D341Med (cell line): Measurements from ENCODE around the gene NKAP.
A peak's percentile ranks its signal among the peaks of the same experiment; 100 is the strongest.
"Not testable (repeated sequence)": the region's sequence is repeated elsewhere in the genome, so short reads cannot be mapped to it uniquely, and the experiment has no call there.

Experiments
- DNase-seq: peaks from one replicate; pipeline ENCODE4 v3.0.0; 2012; ENCODE audit warnings: low spot score

Gene NKAP

DNA sequence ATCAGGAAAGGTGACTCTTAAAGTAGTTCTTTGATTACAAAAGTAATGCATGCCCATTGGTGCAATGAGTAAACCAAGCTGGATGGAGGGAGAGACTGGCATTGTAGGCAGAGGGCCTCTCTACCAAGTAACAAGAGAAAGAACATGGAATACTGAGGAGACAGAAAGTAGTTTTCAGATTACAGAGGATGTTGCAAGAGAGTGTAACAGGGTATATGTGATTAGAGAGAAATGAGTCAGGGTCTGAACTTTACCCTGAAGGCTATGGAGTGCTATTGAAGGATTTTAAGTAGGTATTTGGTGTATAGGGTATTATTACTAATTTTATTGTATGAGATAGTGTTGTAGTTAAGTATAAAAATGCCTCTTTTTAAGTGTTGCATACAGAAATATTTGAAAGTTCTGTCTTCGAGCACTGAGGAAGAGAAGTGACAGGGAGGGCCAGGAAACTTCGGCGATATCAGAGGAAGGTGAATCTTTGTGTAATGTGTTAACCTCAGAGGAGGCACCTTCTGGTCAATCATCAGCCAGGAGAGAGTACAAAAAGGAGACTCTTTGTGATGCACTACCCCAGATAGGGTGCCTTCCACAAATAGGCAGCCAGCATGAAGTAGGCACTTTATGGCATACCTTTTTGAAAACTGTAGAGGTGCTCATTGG is 8.2 kb downstream of the NKAP start:
- no peak for DNase-seq

DNA sequence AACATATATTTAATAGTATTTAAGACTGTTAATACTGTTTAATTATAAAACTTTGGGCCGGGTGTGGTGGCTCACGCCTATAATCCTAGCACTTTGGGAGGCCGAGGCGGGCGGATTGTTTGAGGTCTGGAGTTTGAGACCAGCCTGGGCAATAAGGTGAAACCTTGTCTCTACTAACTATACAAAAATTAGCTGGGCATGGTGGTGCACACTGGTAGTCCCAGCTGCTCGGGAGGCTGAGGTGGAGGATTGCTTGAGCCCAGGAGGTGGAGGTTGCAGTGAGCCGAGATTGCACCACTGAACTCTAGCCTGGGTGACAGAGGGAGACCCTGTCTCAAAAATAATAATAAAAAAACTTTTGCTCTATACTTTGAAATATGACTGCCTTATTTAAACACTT is 21.2 kb downstream of the NKAP start:
- DNase-seq = not testable (repeated sequence)

DNA sequence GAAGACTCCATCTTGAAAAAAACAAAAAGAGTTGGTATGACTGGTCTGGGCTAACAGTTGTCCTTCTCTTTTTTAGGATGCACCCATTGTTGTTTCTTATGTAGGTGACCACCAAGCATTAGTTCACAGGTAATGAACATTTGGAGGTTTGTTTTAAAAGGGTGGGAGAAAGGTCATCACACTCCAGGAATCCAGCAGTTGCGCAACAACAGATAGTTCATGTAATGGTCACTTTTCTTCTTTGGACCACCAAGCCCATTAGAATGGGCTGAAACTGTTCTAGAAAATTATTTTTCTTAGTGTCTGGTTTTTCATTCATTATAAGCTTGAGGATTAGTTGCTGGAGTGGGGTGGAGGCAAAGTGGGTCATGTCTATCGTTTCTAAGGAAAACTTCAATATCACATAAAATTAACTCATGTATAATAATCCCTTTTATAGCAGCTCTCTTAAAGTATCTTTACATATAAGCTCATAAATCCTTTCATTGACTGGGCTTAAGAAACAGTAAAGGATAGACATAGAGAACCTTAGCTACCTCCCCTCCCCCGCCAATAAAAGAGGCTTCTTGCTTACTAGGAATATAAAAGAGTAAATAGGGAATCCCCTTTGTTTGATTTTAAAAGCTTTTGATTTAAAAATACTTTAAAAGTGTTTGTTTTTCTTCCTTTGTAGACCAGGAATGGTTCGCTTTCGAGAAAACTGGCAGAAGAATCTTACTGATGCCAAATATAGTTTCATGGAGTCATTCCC is 23.5 kb downstream of the NKAP start:
- DNase-seq = no peak

DNA sequence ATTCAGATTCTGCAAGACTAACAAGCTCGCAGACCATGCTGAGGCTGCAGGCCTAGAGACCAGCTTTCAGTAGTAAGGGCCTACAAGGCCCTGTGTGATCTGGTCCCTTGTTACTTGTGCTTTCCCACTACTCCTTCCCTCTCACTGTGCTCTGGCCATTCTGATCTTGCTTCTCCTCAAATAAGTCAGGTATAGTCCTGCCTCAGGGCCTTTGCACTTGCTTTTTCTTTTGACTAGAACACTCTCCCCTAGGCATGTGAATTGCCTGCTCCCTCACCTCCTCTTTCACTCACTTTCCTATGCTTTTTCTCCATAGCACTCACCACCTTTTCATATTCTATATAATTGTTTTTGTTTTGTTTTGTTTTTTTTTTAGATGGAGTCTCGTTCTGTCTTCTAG is 25.7 kb downstream of the NKAP start:
- DNase-seq = no peak

DNA sequence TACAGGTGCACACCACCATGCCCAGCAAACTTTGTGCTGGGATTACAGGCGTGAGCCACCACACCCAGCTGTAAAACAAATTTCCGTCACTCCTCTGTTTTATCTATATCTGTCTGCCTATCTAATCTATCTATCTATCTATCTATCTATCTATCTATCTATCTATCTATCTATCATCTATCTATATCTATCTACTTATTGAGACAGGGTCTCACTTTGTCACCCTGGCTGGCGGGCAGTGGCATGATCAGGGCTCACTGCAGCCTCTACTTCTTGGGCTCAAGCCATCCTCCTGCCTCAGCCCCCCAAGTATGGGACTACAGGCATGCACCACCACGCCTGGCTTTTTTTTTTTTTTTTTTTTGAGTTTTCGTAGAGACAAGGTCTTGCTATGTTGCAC is 27.2 kb downstream of the NKAP start:
- no peak for DNase-seq

DNA sequence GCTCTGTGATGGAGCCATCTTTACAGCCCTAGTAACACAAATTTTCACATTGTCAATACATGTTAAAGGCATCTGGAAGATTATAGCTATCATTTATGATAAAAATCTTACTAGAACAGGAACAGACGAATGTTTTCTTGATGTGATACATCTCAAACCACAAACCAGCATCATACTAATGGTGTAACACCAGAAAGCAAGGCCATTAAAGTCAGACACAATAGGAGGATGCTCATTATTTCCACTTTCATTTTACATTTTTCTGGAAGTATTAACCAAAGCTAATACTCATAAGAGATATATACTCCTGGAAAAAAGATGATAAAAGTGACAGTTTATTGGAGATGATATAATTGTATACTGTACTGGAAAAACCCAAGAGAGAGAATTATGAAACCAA is 42.6 kb downstream of the NKAP start:
- no peak for DNase-seq

DNA sequence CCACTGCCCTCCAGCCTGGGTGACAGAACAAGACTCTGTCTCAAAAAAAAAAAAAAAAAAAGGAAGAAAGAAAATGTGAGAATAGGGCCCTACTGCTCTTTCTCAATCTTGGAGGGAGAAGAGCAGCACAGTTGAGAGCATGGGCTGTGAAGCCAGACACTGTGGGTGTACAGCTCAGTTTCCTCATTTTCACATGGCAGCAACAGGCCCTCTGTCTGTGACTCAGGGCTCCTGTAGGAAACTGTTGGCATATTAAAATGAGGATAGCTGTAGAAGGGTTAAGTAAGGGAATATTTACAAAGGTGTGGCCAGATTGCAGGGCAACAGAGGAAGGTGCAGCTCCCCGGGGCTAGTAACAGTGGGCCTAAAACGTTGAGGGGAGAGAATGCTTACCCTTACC is 44.4 kb downstream of the NKAP start:
- DNase-seq = no peak

DNA sequence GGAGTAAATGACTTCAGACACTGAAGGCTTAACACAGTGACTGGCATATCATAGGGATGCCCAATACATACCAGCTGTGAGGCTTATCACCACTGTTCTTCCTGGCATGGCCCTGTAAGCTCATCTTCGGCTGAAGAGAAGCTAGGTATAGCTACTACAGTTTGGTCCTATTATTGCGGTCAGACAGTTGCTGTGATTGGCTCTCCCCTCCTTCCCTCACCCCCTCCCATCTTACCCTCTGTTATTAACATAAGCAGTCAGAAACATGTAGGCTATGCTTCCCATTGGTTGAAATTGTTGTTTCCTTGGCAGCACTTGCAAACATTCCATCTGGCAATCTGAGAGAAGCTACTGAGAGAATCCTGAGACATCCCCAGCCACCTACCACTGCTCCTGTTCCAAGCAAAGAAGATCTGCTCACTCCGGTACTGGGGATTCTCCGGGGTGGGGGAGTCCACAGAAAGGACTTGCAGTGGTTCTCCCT is 47.7 kb downstream of the NKAP start, which contains the start of gene AKAP14:
AKAP14 (plus strand) TSS at position 51 of the 484 bp plus-strand sequence. CDS start 7,331 bp downstream, outside the sequence.
- peak; percentile 40 for DNase-seq

DNA sequence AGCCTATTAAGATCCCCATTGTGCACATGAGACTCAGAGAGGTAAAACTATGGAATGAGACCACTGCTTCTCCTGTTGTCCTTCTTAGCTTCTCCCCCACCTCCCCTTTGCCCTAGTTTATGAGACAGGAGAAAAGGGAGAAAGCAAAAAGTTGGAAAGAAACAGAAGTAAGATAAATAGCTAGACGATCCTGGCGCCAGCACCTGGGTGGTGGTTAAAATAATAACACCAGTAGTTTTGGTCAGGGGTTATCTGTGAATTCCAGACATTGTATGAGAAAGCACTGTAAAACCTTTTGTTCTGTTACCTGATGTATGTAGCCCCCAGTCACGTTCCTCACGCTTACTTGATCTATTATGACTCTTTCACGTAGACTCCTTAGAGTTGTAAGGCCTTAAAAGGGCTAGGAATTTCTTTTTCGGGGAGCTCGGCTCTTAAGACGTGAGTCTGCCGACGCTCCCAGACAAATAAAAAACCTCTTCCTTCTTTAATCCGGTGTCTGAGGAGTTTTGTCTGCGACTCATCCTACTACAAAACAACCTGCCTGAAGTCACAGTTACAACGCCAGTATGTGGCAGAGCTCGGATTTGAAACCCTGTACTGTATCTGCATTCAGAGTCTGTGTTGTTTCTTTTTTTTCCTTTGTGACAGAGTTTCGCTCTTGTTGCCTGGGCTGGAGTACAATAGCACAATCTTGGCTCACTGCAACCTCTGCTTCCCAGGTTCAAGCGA is 51.4 kb downstream of the NKAP start:
- not testable (repeated sequence) for DNase-seq

DNA sequence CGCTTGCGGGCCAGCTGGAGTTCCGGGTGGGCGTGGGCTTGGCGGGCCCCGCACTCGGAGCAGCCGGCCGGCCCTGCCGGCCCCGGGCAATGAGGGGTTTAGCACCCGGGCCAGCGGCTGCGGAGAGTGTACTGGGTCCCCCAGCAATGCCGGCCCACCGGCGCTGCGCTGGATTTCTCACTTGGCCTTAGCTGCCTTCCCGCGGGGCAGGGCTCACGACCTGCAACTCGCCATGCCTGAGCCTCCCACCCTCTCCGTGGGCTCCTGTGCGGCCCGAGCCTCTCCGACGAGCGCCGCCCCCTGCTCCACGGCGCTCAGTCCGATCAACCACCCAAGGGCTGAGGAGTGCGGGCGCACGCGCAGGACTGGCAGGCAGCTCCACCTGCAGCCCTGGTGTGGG is 52.9 kb downstream of the NKAP start:
- DNase-seq = not testable (repeated sequence)

DNA sequence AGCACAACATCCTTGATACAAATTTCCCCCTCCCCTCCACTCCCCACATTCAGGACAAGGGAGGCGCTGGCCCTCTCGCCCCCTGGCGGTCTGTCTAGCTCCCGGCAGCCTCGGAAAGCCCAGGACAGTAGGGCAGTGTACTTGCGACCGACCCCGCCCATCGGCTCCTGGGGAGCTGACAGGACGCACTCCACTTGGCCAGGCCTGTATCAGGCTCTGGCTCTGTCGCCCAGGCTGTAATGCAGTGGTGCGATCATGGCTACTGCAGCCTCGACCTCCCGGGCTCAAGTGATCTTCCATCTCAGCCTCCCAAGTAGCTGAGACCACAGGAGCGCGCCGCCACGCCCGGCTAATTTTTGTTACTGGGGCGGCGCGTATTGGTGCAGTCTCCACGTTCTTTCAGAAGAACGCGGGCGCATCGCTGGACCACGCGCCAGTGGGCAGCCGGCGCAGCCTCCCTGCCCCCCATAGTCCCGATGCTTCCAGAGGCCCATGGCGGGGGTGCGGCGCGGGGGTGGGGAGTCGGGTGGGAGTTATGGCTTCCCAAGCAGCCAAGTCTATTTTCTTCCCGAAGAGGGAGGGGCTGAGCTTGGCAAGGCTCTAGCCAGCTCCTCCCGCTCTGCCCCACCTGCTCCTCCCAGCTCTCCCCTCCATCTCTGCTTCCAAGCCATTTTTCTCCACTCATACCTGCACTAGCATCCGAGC is 55.7 kb downstream of the NKAP start:
- peak; percentile 77 for DNase-seq

DNA sequence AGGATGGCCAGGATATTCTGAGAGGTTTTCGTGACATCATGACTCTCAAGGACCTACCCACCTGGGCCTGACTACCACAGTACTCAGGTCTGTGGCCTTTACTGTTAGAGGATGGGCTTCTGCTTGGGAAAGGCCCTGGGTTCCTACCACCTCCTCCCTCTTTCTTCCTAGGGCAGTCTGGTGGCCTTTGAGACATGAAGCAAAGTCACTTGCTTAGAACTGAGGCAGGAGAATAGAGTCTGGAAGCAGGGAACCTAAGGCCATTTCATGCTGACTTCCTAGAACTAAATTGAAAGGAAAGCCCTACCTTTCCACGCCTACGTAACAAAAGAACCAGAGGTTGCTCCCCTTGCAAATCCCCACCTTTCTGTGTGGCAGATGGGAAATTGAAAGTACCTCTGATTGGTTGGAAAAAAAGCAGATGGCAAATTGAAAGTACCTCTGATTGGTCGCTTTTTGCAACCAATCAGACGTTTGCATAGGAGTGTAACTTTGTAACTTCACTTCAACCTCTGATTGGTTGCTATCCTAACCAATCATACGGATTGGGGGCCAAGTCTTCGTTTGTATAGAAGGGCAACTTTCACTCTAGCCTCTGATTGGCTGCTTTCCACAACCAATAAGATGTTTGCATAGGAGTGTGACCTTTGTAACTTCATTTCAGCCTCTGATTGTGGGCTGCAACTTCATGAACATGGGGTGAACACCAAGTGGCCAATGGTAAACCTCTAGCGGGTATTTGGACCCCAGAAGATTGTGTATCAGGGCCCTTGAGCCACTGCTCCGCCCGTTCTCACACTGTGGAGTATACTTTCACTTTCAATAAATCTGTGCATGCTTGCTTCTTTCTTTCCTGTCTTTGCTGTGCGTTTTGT is 57.8 kb downstream of the NKAP start:
- no peak for DNase-seq

DNA sequence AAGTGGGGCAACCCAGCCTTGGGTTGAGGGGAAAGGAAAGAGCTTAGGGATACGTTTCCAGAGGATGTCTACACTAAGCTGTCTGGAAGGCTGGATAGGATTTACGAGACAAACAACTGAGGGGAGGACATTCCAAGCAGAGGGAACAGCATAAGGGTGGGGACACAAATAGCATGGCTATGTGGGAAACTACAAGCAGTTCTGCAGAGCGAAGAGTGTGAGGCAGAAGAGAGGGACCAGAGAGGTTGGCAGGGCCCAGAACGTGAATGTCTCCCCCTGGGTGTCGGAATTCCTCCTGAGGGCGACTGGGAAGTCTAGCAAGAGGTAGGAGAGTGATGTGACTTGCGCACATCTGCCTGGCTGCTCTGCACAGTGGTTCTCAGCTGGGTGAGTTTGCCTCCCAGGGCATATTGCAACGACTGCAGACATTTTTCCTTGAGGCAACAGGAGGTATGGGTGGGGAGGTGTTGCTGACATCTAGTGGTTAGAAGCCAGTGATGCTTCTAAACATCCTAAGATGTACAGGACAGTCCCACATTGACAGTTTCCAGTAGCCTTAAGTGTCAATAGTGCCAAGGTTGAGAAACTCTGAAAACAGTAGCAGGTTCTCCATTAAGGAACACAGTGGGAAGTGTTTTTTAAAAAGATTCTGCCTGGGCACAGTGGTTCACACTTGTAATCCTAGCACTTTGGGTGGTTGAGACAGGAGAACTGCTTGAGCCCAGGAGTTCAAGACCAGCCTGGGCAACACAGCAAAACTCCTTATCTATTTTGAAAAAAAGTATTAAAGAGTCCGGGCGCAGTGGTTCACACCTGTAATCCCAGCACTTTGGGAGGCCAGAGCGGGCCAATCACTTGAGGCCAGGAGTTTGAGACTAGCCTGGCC is 62.8 kb downstream of the NKAP start:
- DNase-seq = peak; percentile 66

DNA sequence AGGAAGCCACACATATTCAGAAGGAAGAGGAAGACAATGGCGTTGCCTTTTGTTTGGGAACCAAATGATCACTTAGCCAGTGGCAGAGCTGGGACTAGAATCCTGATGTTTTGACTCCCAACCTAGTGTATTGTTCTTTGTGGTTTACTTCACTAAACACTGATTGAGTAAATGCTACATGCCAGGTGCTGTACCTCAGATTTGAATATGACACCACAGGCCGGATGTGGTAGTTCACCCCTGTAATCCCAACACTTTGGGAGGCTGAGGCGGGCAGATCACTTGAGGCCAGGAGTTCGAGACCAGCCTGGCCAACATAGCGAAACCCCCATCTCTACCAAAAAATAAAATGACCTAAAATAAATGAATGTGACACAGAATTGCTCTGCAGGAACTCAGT is 63.5 kb downstream of the NKAP start:
- no peak for DNase-seq

DNA sequence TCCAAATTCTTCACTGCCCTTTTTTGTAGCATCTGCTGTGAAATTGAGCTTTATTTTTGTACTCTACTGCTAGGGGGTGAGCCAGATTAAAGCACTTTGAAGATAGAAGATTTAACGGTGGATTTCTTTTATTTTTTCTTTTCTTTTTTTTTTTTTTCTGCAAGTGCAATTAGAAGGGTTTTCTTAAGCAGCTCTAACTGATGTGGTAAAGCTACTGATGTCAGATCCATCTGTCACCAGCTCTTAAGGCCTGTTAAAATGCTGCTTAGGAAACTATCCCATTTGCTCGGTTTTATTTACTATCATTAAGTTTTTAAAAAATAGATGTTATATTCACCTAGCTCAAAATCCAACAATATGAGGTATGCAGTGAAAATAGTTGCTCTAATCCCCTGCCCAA is 64.8 kb downstream of the NKAP start:
- no peak for DNase-seq

DNA sequence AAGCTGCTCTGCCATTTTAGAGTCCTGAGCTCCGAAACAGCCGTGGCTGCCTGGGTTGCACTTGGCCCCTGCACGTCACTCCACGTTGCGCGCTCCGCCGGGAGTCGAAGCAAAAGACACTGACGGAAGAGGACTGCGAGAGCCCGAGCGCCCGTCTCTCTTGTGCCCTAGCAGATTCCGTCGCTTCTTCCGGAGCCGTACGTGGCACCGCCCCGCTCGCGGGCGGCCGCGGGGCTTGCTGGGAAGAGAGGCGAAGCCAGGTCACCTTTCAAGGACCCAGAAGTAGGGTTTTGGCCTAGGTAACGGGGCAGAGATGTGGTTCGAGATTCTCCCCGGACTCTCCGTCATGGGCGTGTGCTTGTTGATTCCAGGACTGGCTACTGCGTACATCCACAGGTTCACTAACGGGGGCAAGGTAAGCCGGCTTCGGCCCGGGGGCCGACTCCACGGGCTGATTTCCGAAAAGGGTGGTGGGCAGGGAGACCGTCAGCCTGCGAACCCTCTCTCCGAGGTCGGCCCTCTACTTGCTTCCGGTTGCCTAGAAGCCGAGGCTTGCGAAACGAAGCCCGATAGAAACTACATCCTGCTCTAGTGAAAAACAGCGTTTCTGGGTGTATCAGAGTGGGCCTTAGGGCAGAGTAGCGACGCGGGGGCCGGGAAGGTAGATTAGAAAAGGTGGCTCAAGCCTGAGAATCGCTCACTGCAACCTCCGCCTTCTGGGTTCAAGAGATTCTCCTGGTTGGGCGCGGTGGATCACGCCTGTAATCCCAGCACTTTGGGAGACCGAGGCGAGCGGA is 71.8 kb downstream of the NKAP start, which contains the start of the genes NDUFA1 and RNF113A:
NDUFA1 (plus strand) TSS at position 234 of the 797 bp plus-strand sequence; CDS start at position 314, 80 bp downstream.
RNF113A (minus strand) TSS at position 135 of the 797 bp plus-strand sequence; CDS start at position 15, 120 bp downstream.
- DNase-seq = peak; percentile 86

DNA sequence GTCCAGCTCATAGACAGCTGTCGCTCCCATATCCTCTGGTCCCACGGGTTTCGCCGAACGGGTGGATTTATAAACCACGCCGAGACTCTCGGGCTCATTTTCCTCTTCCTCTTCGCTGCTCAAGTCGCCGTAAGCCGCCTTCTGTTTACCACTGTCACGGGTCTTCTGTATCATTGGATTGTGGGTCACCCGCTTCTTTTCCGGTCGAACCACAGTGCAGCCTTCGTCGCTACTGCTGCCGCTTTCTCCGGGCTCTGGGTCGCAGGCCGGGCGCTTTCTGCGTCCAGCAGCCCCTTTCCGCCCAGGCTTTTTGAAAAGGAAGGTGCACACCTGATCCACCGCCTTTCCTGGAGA is 72.3 kb downstream of the NKAP start:
- DNase-seq = no peak
